ENCODE results near the gene THAP3.

Gene THAP3

DNA sequence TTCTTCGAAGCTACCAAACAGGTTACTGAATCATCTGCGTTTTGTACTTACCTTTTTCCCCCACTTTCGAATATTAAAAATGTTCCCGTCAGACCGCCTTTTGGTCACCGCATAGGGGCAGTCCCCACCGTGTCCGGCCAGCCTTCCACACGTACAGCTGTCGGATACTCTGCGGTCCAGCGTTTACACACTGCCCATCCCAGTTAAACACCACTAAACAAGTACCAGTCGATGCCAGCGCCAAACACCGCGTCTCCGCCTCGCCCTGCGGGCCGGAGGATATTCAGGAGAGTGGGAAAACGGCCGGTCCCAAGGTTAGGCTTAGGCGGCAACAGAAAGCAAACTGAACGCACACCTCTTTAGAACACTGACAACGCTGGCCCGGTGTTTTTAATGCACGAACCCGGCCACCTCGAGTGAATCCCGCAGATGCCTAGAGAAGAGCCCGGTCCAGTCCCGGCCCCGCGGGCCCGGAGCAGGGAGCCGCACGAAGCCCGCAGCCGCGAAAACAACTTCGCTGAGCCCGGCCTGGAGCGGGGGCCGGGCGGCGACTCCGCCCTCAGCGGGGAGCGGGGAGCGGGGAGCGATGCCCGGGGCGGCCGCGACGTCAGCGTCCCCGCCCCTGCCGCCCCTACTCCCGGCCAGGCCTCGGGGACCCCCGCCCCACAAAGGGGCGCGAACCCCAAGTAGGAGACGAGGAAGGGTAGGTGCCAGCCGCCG, 11.9 kb upstream of the THAP3 start:
- peak; percentile 33 to 80 (median 47) for DNase-seq

DNA sequence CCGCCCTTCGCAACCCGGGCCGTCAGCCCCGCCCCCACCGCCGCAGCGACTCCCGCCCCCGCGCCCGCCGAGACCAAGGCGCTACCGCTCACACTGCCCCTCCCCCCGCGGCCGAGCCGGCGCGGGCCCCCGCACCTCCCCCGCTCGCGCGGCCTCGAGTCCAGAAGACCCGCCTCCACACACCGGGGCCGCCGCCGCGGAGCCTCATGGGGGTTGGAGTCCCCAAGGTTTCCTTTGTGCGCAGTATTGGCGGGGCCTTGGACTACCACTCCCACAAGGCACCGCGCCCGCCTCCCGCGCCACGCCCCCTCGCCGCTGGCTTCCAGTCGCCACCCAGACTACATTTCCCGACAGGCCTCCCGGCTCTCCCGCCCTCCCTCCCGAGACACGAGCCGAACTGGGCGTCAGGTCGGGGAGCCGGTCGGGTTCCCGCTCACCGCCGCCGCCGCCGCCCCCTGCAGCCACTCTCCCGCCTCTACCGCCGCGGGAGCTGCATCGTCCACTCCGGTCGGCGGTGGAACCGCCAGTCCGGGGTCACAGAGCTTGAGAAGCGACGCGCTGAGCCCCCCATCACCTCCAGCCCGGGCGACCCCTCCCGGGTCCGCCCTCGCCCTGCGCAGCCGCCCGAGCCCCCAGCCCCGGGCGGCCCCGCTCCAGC, 11.2 kb upstream of the THAP3 start, which contains the start of gene PHF13:
PHF13 (plus strand) TSS at position 371 of the 658 bp plus-strand sequence. CDS start 336 bp downstream, outside the sequence.
- peak; percentile 99 to 100 (median 100) for DNase-seq

DNA sequence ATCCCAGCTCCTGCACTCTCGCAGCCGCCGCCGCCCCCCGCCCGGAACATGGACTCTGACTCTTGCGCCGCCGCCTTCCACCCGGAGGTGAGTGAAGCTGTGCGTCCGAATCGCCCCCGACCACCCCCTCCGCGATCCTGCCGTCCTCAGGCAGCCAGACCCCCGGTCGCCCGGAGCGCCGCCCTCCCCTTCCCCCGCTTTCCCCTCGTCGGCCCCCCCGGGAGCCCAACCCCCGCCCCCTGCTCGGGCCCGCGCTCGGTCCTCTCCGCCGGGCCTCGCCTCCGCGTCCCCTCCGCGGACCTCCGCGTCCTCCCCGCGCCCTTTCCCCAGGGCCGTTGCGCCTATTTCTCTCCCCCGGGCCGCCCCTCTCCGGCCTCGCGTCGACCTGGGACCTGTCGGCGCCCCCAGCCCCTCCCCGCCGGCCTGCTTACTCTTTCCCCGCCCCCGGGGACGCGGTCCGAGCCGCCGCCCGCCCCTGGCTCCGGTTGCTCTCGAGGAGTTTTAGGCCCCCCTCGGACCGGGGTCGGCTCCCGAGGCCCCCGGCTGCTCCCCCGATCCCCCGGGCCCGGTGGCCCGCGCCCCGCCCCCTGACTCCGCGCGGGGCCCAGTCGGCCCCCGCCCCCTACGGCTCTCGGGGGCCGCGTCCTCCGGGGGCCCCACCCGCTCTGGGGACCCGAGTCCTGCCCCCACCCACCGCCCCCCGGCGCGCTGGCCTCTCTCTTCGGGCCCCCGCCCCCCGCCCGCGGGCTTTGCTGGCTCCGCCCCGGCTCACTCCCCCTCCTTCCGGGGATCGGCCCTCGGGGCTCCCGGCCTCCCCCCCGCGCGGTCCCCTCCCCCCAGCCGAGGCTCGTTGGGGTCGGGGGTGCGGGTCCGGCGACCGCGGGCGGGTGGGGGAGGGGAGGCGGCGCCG, 10.4 kb upstream of the THAP3 start:
- DNase-seq = peak in 3 of 4 experiments; percentile 18 to 57 (median 51)

DNA sequence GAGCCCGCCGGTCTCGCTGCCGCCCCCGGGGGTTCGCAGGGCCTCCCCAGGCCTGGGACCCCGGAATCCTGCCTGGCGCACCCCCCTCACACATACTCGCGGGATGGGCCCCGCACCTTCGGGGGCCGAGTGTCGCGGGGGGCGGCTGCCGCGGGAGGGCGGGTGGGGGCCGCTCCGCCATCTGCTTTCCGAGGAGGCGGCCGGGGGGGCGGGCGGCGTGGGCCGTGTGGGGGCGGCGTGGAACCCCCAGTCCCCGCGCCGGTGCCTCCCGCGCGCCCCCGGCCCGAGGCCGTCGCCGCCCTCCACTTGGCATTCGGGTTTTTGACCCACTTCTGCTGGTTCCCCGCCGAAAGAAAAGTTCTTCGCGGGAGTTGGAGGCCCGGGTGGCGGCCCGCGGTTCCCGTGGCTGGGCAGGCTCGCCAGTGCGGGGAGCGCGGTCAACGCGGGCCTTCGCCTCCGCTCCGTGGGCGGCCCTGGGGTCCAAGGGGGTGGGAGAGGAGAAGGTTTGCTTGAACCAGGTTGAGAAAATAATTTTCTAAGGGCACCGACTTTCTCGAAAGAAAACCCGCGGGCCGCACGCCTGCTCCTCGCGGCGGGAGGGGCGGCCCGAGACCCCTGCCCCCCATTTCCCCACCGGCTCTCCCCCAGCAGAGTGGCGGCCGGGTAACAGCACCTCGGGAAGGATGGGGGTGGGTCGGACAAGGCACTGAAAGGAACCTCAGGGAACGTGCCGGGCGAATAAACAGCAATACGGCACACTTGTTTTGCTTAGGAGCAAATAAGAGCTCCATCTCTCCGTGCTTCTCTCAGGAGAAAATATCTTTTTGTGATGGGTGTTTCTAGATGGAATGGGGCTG, 9.5 kb upstream of the THAP3 start:
- DNase-seq = peak in 2 of 4 experiments; percentile 12 to 47

DNA sequence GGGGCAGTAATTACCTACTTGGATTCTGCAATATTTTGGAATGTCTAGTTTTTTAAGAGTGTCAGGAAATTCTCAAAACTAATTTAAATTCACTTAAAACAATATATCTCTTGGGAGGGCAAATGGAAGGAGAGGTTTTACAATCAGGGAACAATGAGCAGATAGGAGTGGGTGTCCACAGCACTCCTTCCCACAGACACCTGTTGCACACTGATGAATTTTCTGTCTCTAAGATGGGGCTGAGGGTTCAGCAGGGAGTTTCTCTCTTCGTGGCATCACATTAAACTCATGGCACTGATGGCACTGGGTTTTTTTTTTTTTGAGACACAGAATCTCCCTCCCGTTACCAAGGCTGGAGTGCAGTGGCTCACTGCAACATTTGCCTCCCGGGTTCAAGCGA, 5.6 kb upstream of the THAP3 start:
- DNase-seq = no peak

DNA sequence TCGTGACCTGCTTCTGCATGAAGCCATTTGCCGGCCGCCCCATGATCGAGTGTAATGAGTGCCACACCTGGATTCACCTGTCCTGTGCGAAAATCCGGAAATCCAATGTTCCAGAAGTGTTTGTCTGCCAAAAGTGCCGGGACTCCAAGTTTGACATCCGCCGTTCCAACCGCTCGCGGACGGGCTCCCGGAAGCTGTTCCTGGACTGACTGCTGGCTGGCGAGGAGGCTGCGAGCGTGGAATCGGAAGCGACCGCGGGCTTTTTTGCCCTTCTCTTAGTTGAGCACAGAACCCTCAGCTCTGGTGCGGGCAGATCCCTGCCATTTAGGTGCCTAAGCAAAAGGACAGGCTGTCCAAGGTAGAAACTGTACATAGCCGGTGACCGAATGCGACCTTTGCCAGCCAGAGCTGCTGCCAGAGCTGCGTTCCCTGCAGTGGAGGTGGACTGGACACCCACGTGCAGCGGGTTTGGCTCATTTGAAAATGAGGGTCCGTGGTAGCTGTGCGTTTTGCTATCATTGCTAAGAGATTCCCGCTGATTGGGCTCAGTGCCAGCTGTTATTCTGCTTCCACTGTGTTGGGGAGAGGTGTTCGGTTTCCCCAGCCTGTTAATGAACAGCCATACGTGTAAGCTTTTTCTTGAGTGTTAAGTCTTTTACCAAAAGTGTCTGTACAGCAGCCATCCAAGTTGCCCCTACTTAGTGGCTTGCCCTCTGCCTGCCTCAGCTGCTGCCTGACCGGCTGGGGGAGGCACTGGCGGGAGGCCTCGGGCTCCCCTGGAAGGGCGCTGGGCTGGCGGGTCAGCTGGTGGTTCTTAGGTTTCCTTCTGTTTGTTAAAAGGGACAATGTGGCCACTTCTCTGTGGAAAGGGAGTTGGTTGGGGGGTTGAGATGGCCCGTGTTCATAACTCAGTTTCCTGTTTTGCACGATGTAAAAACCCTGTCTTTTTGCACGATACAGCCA, 3.0 kb upstream of the THAP3 start:
- DNase-seq = no peak

DNA sequence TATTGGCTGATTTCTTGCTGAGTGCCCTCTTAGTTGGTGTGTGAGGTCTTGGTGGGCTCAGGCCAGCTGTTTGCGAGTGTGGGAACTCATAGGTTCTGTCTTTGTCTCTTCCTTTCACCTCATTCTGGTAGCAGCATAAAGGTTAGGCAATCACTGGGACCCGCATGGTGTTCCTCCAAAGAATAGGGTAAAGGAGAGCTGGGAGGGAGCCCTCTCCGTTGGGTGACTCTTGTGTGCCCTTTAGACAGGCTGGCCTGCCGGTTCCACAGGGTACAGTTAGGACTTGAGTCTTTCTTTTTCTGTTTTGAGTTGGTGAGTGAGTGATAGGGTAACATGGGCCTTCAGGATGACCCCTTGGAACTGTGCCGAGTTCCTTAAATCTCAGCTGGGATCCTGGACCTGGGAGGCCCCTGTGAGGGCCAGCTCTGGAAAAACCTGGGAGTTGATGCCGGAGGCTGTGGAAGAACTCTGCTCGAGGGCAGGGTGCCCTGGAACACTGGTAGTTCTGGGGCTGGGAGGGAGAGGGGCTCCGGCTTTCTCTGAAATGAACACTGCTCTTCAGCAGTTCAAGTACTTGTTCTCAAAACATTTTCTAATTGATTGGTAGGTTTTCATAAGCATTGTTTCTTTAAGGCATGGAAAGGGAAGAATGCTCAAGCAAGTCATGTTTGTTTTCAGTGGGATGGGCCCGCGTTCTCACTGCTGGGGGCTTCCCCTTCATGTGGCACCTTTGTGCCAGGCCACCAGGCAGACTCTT, 2.1 kb upstream of the THAP3 start:
- DNase-seq = no peak

DNA sequence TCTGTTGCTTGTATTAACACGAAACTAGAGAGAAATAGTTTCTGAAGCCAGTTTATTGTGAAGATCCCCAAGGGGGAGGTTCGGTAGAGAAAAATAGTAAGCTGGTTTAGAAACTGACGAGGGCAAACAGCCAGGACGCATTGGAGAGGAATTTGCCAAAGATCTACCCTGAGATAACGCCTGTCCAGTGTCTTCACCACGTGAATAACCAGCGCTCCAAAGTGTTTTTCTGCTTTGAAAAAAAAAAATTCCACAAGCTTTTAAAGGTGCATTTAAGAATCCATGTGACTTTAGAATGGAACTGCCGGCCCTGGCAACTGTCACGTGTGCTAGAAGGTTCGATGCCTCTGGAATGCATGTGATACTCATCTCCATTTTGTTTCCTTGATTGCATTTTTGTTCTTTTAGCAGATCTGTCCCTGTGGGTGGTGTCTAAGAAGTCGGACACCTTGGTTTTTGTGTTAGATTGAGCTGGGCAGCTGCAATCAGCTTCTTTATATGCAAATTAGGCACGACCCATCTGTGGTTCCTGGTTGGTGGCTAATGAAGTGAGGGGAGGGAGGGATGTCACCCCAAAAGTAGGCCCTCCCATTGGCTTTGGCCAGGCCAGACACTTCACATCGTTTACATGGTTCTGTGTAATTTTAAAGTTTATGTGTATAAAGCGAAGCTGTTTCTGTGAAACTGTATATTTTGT, 1.3 kb upstream of the THAP3 start:
- DNase-seq = no peak

DNA sequence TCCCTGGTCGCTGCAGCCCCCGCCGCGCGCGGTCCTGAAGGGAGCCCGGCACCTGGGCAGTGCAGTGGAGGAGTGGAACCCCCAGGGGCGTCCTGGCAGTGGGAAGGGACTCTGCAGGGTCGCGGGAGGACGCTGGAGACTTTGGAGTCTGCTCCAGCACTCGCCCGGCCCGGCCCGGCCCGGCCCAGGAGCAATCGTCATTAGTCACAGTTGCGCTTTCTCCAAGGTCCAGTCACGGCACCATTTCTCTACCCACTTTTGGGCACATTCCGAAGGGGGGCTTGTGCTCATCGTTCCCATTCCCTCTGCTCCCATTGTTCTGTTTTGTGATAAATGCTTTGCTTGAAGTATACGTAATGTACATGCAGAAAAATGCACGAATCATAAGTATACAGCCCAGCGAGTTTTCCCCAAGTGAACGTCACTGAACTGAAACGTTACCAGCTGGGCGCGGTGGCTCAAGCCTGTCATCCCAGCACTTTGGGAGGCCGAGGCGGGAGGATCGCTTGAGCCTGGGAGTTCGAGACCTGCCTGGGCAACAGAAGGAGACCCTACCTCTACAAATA, 999 bp downstream of the THAP3 start:
- peak in 2 of 4 experiments; percentile 13 to 30 for DNase-seq

DNA sequence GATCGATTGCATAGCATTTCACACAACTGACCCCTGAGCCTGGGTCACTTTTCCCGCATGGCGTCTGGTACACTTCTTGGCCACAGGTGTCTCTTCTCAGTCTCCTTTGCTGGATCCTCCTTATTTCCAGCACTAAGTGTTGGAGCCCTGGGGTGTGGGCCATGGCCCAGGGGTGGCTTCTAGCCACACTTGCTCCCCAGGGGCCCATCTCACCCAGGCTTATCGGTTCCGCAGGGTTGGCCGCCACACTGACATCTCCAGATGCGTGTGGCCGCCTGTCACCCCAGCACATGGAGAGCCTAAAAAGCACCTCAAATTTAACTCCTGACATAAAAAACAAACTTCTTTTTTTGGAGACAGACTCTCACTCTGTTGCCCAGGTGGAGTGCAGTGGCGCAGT, 2.4 kb downstream of the THAP3 start:
- DNase-seq = no peak

DNA sequence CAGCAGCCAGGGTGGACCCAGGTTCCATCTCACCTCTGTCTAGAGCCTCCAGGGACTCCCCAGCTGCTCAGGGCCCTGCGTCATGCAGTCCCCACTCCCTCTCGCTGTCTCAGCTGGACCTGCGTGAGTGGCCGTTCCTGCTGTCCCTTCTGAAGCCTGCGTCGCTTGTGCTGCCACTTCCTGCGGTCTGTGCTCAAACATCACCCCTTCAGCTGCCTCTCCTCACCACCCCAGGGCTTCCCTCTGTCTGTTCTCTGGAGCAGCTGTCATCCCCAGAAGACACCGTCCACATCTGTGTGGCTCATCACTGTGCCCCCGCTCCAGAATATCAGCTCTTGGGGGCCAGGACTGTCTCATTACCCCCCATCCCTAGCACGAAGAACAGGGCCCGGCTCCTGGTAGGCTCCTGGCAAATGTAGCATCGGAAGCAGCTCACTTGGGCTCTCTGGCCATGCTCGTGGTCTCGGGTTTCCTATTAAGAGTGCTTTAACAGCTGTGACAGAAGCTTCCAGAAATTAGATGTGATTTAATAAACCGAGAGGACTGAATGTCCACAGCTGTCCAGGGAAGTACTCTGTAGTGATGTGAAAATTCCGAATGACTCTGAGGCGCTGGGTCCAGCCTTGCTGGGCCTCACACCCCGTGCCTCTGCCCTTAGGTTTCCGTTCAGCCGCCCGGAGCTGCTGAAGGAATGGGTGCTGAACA, 3.3 kb downstream of the THAP3 start:
- no peak for DNase-seq

DNA sequence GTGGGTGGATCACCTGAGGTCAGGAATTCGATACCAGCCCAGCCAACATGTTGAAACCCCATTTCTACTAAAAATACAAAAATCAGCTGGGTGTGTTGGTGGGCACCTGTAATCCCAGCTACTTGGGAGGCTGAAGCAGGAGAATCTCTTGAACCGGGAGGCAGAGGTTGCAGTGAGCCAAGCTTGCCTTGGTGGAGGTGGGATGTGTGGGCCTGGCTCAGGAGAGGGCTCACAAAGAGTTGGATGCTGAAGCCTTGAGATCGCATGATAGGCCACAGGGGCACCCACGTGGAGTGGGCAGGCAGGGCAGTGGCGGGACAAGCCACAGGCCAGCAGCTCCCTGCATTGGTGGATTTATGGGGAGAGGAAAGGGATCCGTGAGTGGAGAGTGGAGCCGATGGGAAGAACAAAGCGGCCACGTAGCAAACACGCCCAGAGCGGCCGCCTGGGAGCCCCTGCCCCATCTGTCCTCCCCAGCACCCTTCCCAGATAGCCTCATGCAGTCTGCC, 4.4 kb downstream of the THAP3 start:
- no peak for DNase-seq

DNA sequence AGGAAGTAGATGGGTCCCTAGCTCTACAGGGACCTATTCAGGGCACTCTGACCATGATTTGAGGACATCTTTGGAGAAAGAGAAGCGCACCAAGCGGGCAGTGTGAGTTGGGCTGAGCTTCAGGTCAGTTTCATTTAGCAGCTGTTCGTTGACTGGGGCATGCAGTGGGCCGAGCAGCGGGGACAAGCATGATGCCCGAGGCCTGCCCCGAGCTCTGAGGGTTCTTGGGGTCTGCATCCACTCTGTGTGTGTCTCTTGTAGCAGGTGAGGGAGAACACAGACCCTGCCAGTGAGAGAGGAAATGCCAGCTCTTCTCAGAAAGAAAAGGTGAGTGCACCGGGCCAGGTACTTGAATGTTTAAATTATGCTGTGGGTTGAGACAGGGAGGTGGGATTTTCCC, 5.4 kb downstream of the THAP3 start:
- DNase-seq = no peak

DNA sequence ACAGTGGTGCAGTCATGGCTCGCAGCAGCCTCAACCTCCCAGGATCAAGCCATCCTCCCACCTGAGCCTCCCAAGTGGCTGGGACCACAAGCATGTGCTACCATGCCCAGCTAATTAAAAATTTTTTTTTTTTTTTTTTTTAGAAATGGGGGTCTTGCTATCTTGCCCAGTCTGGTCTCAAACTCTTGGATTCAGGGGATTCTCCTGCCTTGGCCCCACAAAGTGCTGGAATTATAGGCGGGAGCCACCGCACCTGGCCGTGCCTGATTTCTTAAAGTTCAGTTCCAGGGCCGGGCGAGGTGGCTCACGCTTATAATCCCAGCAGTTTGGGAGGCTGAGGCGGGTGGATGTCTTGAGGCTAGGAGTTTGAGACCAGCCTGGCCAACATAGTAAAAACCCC, 6.4 kb downstream of the THAP3 start:
- DNase-seq = no peak

DNA sequence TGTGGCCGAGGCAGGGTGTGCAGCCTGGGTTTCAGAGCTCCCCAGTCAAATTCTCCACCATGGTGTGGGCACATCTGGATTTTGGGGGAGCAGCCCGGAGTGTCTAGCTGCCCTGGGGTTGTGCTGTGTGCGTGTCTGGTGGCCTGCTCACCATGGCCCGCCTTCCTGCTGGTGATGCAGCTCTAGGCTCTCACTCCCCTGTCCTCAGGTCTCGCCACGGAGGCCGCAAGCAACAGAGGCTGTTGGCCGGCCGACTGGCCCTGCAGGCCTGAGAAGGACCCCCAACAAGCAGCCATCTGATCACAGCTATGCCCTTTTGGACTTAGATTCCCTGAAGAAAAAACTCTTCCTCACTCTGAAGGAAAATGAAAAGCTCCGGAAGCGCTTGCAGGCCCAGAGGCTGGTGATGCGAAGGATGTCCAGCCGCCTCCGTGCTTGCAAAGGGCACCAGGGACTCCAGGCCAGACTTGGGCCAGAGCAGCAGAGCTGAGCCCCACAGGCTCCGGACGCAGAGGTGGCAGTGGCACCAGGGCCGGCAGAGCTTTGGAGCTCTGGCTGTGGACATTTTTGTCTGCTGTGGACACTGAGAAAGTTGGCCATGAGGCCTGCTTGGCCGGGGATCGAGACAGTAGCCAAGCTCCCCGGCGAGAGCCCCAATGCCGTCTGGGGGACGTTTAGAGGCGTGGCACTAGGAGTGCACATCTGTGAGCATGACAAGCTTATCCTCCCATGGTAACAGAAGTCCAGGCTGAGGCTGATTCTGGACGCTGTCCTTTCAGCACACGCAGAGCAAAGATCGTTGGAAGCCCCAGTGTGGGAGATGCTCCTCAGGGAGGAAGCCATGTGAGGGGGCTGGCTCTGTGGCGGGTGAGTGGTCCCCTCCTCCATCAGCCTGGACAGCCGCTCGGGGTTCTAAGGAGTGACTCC, 8.2 kb downstream of the THAP3 start:
- no peak for DNase-seq

DNA sequence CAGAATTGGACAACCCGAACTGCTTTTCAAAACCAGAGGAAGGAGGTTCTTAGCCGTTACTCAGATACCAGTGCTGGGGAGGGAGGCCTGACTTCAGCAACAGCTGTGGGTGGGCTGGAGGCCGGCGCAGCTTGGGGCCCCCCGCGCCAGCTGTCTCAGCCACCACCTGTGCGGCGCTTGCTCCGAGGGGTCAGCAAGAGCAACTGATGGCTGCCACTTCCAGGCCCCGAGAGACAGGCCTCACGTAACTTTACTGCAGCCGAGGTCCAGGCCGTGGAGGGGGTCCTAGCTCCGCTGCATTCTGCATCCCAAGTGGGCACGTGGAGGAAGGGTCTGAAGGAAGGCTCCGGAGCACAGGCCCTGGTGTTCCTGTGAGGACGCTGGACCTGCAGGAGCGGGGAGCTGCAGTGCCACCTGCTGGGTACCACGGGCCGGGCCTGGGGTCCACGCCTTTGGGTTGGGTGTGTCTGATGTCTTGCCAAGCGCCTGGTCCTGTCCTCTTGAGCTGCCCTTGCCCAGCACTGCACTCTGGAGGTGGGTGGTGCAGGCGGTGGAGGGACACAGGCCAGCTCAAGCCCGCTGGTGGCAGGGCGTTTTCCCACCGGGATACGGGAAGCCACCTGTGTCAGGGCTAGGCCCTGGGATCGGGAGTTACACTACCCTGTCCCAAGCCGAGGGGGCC, 9.8 kb downstream of the THAP3 start:
- DNase-seq = peak; percentile 19 to 61 (median 38)

Data from suppressor macrophage (primary cell).